IgD-negative memory B cell (primary cell): ENCODE data around the gene SUSD4. TPM values are rescaled to one million over a fixed set of nuclear protein-coding genes. Genes with fewer than 3 reads are reported as not detected.
A peak's percentile ranks its signal among the peaks of the same experiment; 100 is the strongest.

Experiments
- H3K27ac Mint-ChIP-seq, 3 donors: one replicate each; pipeline ENCODE4 v1.8.0; 2020 to 2022; ENCODE audit warnings: mild to moderate bottlenecking in 3 of 3, mixed read lengths in 3 of 3, moderate library complexity in 1 of 3
- H3K27me3 Mint-ChIP-seq: one replicate; pipeline ENCODE4 v1.8.0; 2021; ENCODE audit warnings: mixed read lengths
- H3K36me3 Mint-ChIP-seq: one replicate; pipeline ENCODE4 v1.8.0; 2020; ENCODE audit warnings: mild to moderate bottlenecking, mixed read lengths
- H3K4me1 Mint-ChIP-seq, 3 donors: one replicate each; pipeline ENCODE4 v1.8.0; 2020 to 2022; ENCODE audit warnings: mixed read lengths in 3 of 3, mild to moderate bottlenecking in 1 of 3
- H3K4me3 Mint-ChIP-seq, 4 donors: one replicate each; pipeline ENCODE4 v1.8.0; 2020 to 2022; ENCODE audit warnings: mild to moderate bottlenecking in 4 of 4, mixed read lengths in 4 of 4, moderate library complexity in 3 of 4
- H3K9me3 Mint-ChIP-seq, 3 donors: one replicate each; pipeline ENCODE4 v1.8.0; 2020 to 2021; ENCODE audit warnings: mixed read lengths in 3 of 3, mild to moderate bottlenecking in 1 of 3
- polyA plus RNA-seq: library from polyadenylated mRNA; unstranded; fragments of 300-500 nt; fragmentation: Illumina TruSeq; gene quantifications from one replicate; pipeline ENCODE4 v1.2.3, GENCODE V29; 2021

SUSD4 gene
- polyA plus RNA-seq, 1 donor from 2014 or later = 0.29 TPM

DNA sequence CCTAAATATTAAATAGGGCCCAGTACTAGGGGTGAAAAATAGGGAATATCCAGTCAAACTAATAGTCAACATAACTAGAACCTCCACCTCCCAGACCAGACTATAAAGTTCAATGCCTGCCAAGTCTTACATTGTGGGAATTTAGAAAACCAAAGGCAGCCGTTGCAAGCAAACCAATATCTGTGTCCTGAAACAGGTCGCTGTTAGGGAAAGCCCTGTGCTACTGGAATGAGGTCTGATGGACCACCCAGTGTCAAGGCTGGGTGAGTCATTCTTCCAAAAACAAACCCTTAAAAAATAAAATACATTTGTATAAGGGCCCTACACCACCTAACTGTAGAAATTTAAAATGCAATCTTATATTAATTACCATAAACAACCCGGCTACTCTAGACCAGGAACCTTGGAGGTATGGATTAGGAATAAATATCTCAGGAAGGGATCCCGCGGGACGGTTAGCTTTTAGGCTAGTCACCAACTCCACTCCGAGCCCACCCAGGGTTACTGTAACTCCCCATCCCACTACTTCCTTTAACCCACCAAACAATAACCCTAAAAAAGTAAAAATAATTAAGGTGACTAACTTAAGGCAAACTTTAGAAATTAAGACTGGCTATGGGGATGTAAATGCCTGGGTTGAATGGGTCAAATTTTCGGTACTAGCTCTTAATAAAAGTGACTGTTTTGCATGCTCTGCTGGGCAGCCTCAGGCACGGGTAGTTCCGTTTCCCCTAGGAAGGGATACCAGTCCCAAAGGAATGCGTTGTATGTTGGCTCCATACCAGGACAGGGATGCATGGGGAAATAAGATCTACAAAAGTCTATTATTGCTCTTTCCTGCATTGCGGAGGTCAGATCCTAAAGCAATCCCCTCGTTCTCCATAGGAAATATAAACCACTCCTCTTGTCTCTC, 155.6 kb downstream of the SUSD4 start:
- H3K27ac Mint-ChIP-seq = no peak overlapping the region
- H3K36me3 Mint-ChIP-seq = no peaks in the 10 kb centered on the region
- no peaks in the 10 kb centered on the region for H3K9me3 Mint-ChIP-seq
- H3K4me1 Mint-ChIP-seq = no peaks in the 10 kb centered on the region
- H3K4me3 Mint-ChIP-seq = no peak overlapping the region
- H3K27me3 Mint-ChIP-seq = peaks cover 14% of the 10 kb centered on the region

DNA sequence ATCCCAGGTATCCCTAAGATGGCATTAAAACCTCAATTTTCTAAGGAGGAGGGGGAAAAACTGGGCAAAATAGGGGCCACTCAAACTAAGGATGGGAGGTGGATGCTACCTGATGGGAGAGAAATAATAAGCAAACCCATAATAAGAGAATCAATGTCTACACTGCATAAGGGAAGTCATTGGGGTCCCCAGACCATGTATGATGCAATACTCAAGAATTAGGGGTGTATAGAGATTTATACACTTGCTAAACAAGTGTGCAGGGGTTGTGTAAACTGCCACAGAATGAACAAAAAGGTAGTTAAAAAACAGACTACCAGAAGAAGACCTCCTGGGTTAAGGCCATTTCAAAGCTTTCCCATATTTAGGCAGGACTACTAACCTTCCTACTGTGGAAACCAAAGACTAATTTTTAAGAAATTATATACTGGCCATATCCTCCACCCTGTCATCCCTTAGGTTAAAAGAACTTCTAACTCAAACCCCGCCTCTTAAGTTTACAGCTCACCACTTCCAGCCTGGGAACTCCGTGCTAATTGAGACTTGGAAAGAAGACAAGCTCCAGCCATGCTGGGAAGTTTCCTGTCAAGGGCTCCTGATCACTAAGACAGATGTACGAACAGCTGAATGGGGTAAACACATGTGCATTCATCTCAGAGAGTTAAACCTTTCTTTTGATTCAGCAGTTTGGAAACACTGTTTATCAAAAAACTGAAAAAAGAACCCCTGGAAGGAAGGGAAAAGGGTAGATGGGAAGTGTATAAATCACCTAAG, 156.5 kb downstream of the SUSD4 start:
- H3K27me3 Mint-ChIP-seq = peaks cover 18% of the 10 kb centered on the region
- no peaks in the 10 kb centered on the region for H3K4me1 Mint-ChIP-seq
- no peaks in the 10 kb centered on the region for H3K9me3 Mint-ChIP-seq
- no peak overlapping the region for H3K4me3 Mint-ChIP-seq
- no peak overlapping the region for H3K27ac Mint-ChIP-seq
- H3K36me3 Mint-ChIP-seq = no peaks in the 10 kb centered on the region

DNA sequence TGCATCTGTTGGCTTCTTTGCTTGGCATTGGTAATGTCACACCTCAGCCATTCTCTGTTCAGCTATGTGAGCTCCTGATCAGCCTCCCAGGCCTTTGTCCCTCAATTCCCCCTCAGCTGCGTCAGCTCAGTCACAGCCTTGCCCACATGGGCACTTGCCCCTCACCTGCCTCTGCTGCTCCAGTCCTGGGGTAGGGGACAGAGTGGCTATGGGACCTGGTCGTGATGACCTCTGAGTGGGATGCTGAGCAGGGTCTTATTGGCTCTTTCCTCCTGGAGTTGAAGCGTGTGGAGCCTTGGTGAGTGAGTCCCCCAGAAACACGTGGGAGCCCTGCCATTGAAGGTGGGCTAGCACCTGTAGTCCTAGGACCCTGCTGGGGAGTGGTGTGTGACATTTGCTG, 159.6 kb downstream of the SUSD4 start:
- H3K4me1 Mint-ChIP-seq = peaks cover 0 to 1% (median 0%) of the 10 kb centered on the region in 3 donors
- H3K27me3 Mint-ChIP-seq = peaks cover 19% of the 10 kb centered on the region
- no peaks in the 10 kb centered on the region for H3K9me3 Mint-ChIP-seq
- no peak overlapping the region for H3K27ac Mint-ChIP-seq
- H3K36me3 Mint-ChIP-seq = no peaks in the 10 kb centered on the region
- H3K4me3 Mint-ChIP-seq = no peak overlapping the region

DNA sequence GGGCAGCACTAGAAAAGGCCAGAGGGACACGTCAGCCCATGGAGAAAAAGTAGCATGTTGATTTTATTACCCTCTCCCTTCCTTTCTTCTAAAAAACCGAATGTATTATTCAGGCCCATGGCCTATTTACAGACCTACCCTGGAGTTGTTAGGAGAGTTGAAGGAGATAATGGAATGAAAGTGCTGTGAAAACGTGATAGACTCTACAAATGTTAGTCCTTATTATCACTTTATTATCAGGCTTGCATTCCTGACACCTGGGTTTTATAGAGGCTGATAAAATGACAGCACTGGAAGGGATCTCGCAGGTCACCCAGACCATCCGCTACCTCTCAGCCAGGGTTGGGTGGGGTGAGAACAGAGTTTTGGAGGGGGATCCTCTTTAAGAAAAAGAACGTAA, 160.3 kb downstream of the SUSD4 start:
- no peak overlapping the region for H3K4me3 Mint-ChIP-seq
- H3K4me1 Mint-ChIP-seq = peaks cover 0 to 1% (median 0%) of the 10 kb centered on the region in 3 donors
- H3K9me3 Mint-ChIP-seq = no peaks in the 10 kb centered on the region
- peaks cover 16% of the 10 kb centered on the region for H3K27me3 Mint-ChIP-seq
- H3K27ac Mint-ChIP-seq = no peak overlapping the region
- H3K36me3 Mint-ChIP-seq = no peaks in the 10 kb centered on the region

DNA sequence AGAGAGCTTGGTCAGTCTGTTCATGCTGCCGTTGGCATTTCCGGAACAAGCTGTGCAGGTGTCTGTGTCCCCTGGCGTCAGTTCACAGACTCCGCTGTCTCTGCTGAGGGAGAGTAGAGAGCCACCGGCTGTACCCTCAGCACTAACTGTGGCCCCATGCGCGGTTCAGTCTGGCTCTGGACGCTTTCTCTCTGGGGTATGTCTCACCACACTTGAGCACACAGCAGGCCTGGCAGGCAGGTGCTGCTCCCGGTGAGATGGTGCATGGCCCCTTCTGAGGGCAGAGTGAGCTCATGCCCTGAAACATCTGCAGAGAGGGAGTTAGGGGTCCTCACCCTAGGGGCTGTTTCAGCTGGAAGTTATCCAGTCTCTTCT, 161.0 kb downstream of the SUSD4 start:
- Mint-ChIP-seq H3K4me1 (peaks cover 0 to 4% (median 0%) of the 10 kb centered on the region in 3 donors), H3K9me3 (no peaks in the 10 kb centered on the region), H3K4me3 (no peak overlapping the region), H3K27me3 (peaks cover 16% of the 10 kb centered on the region), H3K36me3 (no peaks in the 10 kb centered on the region), H3K27ac (no peak overlapping the region)

DNA sequence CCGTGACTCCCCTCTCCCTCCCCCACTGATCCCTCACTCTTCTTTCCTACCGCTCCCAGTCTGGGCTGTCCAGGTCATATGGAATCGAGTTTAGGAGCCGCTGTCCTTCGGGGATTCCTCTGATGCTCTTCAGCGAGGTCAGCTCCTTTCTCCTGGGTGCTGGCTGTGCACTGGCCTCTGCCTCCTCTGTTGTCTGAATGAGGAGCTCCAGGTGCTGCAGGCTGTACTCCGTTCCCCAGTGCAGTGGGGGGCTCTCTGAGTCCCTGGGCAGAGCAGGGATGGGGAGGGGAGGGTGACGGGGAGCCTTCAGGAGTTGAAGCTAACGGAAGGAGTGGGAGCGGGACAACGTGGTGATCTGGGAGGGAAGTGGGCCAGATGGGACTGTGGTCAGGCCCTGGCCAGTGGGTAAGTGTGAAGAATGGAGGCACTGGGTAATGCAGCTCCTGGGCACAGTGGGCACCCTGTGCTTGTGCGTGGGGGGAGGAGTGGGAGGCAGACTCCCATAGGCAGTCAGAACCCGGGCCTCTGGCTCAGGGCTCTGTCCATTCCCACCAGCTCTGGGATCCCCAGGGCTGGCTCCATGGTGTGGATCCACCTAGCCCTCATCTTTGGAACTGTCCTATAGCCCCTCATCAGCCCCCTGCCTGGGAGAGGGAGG, 161.5 kb downstream of the SUSD4 start:
- Mint-ChIP-seq H3K9me3 (no peaks in the 10 kb centered on the region), H3K27ac (no peak overlapping the region), H3K36me3 (no peaks in the 10 kb centered on the region), H3K4me1 (peaks cover 0 to 4% (median 0%) of the 10 kb centered on the region in 3 donors), H3K4me3 (no peak overlapping the region), H3K27me3 (peaks cover 16% of the 10 kb centered on the region)

DNA sequence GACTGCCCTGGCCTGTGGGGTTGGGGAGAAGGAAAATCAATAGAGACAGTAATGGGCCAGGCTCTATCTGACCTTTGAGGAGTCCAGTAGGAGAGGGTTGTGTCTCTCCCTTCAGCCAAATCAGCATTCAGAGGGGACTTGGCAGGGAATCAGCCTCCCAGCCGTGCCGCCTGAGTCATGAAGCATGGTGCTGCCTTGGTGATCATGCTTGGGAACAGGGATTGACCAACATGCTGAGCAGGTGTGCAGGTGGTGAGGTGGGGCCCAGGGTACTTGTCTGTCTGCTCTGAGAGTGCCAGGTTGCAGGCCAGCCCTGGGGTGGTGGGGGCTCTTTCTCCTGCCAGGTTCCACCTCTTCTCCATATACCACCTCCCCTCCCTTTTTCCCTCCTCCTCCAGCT, 162.0 kb downstream of the SUSD4 start:
- Mint-ChIP-seq H3K36me3 (no peaks in the 10 kb centered on the region), H3K4me1 (peaks cover 0 to 4% (median 0%) of the 10 kb centered on the region in 3 donors), H3K4me3 (no peak overlapping the region), H3K27me3 (peaks cover 16% of the 10 kb centered on the region), H3K27ac (no peak overlapping the region), H3K9me3 (no peaks in the 10 kb centered on the region)

DNA sequence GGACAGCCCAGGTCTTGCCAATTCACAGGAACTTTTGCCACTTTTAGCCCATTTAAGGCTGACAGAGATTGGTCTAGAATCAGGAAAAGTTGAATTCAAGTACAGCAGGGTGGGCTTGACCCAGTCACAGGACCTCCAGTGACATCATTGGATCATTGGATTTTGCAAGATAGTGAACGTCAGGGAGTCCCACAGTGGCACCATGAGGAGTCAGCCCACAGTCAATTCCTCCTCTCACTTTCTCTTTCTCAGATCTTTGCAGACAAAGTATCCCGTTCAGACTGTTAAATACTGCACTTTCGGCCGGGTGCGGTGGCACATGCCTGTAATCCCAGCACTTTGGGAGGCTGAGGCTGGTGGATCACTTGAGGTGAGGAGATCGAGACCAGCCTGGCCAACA, 163.1 kb downstream of the SUSD4 start:
- Mint-ChIP-seq H3K36me3 (no peaks in the 10 kb centered on the region), H3K4me3 (no peak overlapping the region), H3K27me3 (peaks cover 16% of the 10 kb centered on the region), H3K4me1 (peaks cover 0 to 4% (median 1%) of the 10 kb centered on the region in 3 donors), H3K9me3 (no peaks in the 10 kb centered on the region), H3K27ac (no peak overlapping the region)

DNA sequence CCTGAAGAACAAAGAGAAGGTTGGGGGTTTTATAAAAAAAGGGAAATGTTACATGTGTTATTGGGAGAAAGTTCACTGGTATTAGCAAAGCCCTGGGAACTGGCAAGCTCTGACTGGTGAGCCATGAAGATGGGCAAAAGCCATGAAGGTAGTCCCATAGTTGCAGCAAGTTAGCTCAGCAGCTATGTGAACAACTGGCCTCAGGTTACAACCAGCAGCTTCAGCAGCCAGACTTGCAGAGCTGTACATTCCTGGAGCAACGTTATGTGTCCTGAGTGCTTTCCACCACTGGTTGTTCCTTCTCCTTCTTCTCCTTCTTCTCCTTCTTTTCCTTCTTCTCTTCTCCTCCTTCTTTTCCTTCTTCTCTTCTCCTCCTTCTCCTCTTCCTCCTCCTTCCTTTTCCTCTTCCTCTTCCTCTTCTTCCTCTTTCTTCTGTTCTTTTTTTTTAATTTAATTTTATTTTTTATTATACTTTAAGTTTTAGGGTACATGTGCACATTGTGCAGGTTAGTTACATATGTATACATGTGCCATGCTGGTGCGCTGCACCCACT, 164.8 kb downstream of the SUSD4 start:
- Mint-ChIP-seq H3K27ac (no peak overlapping the region), H3K9me3 (no peaks in the 10 kb centered on the region), H3K4me3 (no peak overlapping the region), H3K27me3 (peaks cover 14% of the 10 kb centered on the region), H3K36me3 (no peaks in the 10 kb centered on the region), H3K4me1 (peaks cover 0 to 4% (median 1%) of the 10 kb centered on the region in 3 donors)

DNA sequence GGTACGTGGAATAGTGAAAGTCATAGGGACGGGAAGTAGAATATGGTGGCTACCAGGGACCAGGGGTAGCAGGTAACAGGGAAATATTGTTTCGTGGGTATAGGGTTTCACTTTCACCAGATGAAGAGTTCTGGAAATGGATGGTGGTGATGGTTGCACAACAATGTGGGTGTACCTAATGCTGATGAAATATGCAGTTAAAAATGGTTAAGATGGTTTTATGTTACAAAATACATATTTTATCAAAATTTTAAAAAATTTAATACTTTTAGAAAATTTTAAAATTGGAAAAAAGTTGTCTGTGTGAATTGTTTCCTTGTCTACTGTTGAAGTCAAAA, 165.4 kb downstream of the SUSD4 start:
- H3K27me3 Mint-ChIP-seq = peaks cover 14% of the 10 kb centered on the region
- H3K4me1 Mint-ChIP-seq = peaks cover 0 to 4% (median 1%) of the 10 kb centered on the region in 3 donors

DNA sequence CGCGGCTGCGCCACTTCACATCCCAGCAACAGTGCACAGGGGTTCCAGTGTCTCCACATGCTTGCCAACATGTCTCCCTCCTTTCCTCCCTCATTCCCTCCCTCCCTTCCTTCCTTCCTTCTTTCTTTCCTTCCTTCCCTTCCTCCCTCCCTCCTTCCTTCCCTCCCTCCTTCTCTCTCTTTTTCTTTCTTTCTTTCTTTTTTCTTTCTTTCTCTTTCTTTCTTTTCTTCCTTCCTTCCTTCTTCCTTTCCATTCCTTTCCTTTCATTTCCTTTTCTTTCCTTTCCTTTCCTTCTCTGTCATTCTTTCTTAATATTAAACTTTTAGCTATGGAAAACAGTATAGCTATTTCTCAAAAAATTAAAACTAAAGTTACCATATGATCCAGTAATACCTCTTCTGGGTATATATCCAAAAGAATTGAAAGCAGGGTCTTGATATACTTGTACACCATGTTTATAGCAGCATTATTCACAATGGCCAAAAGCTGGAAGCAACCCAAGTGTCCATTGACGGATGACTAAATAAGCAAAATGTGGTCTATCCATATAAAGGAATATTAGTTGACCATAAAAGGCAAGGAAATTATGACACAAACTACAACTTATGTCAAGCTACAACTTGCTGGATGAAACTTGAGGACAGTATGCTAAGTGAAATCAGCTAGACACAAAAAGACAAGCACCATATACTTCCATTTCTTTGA, 165.9 kb downstream of the SUSD4 start:
- Mint-ChIP-seq H3K27me3 (peaks cover 9% of the 10 kb centered on the region), H3K4me1 (peaks cover 0 to 4% (median 1%) of the 10 kb centered on the region in 3 donors), H3K9me3 (no peaks in the 10 kb centered on the region), H3K27ac (no peak overlapping the region), H3K36me3 (no peaks in the 10 kb centered on the region), H3K4me3 (no peak overlapping the region)

More for the DNA sequence above, 165.4 kb downstream of the SUSD4 start:
- Mint-ChIP-seq H3K4me3 (no peak overlapping the region), H3K36me3 (no peaks in the 10 kb centered on the region), H3K27ac (no peak overlapping the region), H3K9me3 (no peaks in the 10 kb centered on the region)

DNA sequence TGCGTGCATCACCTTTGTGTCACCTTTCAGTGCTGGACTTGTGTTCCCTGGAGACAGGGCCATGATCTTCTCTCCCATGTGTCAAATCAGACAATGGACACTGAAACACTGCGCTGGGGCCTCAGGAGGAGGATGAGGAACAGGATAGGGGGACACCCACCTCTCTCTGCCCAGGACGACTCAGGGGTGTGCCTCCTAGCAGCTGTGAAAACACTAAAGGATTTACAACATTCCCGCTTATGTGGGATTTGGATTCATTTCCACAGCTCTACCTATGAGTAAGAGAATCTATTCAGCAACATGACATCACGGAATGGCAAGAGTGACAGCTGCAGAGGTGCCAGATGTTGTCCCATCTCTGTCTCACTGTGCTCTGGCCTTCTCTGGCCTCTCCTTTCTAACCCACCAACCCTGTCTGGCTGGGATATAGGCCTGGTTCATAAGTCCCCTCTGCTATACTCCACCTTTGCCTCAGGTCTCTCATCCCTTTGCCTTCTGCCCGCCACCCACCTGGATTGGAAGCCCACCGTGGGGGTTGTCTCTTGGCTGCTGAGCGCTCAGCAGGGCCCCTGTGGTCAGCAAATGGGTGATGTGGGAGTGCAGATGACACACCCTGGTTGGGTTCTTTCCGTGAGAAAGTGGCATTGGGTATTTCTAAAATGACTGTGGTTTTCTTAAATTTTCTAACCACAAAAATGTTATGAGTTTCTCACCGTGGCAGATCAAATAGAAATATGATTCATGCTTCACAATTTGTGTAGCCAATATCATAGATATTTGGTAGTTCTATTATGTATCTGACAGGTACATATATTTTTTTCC, 173.9 kb downstream of the SUSD4 start:
- Mint-ChIP-seq H3K36me3 (no peaks in the 10 kb centered on the region), H3K27me3 (peaks cover 9% of the 10 kb centered on the region), H3K4me1 (peaks cover 0 to 5% (median 0%) of the 10 kb centered on the region in 3 donors), H3K9me3 (no peaks in the 10 kb centered on the region), H3K4me3 (no peak overlapping the region), H3K27ac (peak overlapping the region in 1 of 3 donors; percentile 47)

DNA sequence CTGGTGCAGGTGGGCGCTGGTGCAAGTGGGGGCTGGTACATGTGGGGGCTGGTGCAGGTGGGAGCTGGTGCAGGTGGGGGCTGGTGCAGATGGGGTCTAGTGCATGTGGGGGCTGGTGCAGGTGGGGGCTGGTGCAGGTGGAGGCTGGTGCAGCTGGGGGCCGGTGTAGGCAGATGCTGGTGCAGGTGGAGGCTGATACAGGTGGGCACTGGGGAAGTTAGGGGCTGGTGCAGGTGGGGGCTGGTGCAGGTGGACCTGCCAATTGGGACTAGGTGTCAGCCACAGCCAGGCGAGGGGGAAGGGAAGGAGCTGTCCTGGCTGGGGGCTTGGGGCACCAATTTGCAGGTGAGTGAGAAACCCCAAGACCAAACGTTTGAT, 174.5 kb downstream of the SUSD4 start:
- H3K36me3 Mint-ChIP-seq = no peaks in the 10 kb centered on the region
- H3K4me3 Mint-ChIP-seq = no peak overlapping the region
- H3K27me3 Mint-ChIP-seq = peaks cover 10% of the 10 kb centered on the region
- peaks cover 0 to 5% (median 1%) of the 10 kb centered on the region in 3 donors for H3K4me1 Mint-ChIP-seq
- H3K9me3 Mint-ChIP-seq = no peaks in the 10 kb centered on the region
- no peak overlapping the region for H3K27ac Mint-ChIP-seq
